Endothelial cell of umbilical vein (primary cell): ENCODE measurements around the gene SMTNL1. TPM values are rescaled to one million over a fixed set of nuclear protein-coding genes. Genes with fewer than 3 reads are reported as not detected.

Experiments
- BruUV-seq: library from RNA; stranded (reverse); fragments of 400-500 nt; replicated peaks from 2 replicates; lab custom pipeline; 2021; lab: Mats Ljungman, UMichigan
- CTCF ChIA-PET: fragments of 300-600, 350-600 bp; sonication (Branson Sonifier 250); formaldehyde crosslinking; loops from one replicate; lab custom pipeline; 2021; ENCODE audit warnings: antibody characterized with exemption, inconsistent platforms; lab: Charles Lee
- POLR2A ChIA-PET: fragments of 300-600, 350-600 bp; sonication (Branson Sonifier 250); formaldehyde crosslinking; loops from one replicate; lab custom pipeline; 2021; ENCODE audit warnings: antibody characterized with exemption, inconsistent platforms; lab: Charles Lee
- DNase-seq: peaks from one replicate; pipeline ENCODE4 v3.0.0-alpha.2; 2011; ENCODE audit warnings: low read depth, low spot score
- FAIRE-seq: peaks from 2 replicates; lab custom pipeline; 2011; peaks lifted over from hg19 to GRCh38; lab: Jason Lieb, UNC
- H2AFZ ChIP-seq: 2 replicates; pipeline ENCODE4 v1.6.0; 2012; ENCODE audit warnings: low read depth, low read length, control low read depth, inconsistent platforms
- H3K27ac ChIP-seq: 2 replicates; pipeline ENCODE4 v1.5.1; 2011; ENCODE audit warnings: low read depth, mild to moderate bottlenecking, control low read depth, low read length, moderate library complexity; ENCODE audit not compliant: insufficient read depth
- H3K27me3 ChIP-seq, 2 experiments: 2 replicates each; pipeline versions ENCODE4 v1.6.0 to v1.6.1; 2011; ENCODE audit warnings: low read length in 2 of 2, mixed read lengths in 1 of 2; ENCODE audit not compliant: control insufficient read depth in 2 of 2, insufficient read depth in 2 of 2
- H3K36me3 ChIP-seq, 2 experiments: 2 replicates in 1 of 2; 3 replicates in 1 of 2; pipeline ENCODE4 v1.5.1; 2011; ENCODE audit warnings: low read length in 2 of 2, mild to moderate bottlenecking in 1 of 2, moderate library complexity in 1 of 2; ENCODE audit not compliant: control insufficient read depth in 2 of 2, insufficient read depth in 2 of 2; ENCODE audit errors: extremely low read depth in 1 of 2
- H3K4me1 ChIP-seq: 3 replicates; pipeline ENCODE4 v1.5.1; 2011; ENCODE audit warnings: mild to moderate bottlenecking, low read length; ENCODE audit not compliant: control insufficient read depth, insufficient read depth; ENCODE audit errors: extremely low read depth
- H3K4me2 ChIP-seq: 2 replicates; pipeline ENCODE4 v1.6.1; 2011; ENCODE audit warnings: low read length, control low read depth, mixed read lengths; ENCODE audit not compliant: insufficient read depth
- H3K4me3 ChIP-seq, 3 experiments: fragments of 200-600 bp in 1 of 3; sonication (generic), shearing (Covaris generic) in 1 of 3; replicated peaks in 1 of 3; 2 replicates each; pipeline ENCODE4 v1.5.1; 2011 to 2016; ENCODE audit warnings: control low read depth in 3 of 3, low read length in 3 of 3, mild to moderate bottlenecking in 2 of 3, inconsistent platforms in 1 of 3, low read depth in 1 of 3, moderate library complexity in 1 of 3; ENCODE audit not compliant: insufficient read depth in 1 of 3
- H3K79me2 ChIP-seq: 2 replicates; pipeline ENCODE4 v1.6.0; 2012; ENCODE audit warnings: low read length, inconsistent platforms; ENCODE audit not compliant: control insufficient read depth, insufficient read depth
- H3K9ac ChIP-seq: replicated peaks from 2 replicates; pipeline ENCODE3; 2011; ENCODE audit warnings: low read length, control low read depth; ENCODE audit not compliant: insufficient read depth; ENCODE audit errors: extremely low read depth
- H3K9me1 ChIP-seq: replicated peaks from 3 replicates; pipeline ENCODE4 v1.6.0; 2011; ENCODE audit warnings: mild to moderate bottlenecking, low read length; ENCODE audit not compliant: control insufficient read depth, insufficient read depth; ENCODE audit errors: extremely low read depth
- H3K9me3 ChIP-seq: replicated peaks from 2 replicates; pipeline ENCODE4 v1.5.1; 2012; ENCODE audit warnings: low read length, inconsistent platforms; ENCODE audit not compliant: control insufficient read depth, insufficient read depth
- H4K20me1 ChIP-seq: replicated peaks from 2 replicates; pipeline ENCODE3; 2011; ENCODE audit warnings: mild to moderate bottlenecking, low read length; ENCODE audit not compliant: control insufficient read depth, insufficient read depth; ENCODE audit errors: extremely low read depth
- EZH2 ChIP-seq: IDR thresholded peaks from 2 replicates; pipeline ENCODE4 v1.6.1; 2012; ENCODE audit warnings: borderline replicate concordance, low read depth, mild to moderate bottlenecking, moderate library complexity, low read length, inconsistent platforms; ENCODE audit not compliant: severe bottlenecking
- FOS ChIP-seq: IDR thresholded peaks from 2 replicates; pipeline ENCODE4 v1.6.1; 2011; ENCODE audit warnings: mild to moderate bottlenecking, low read length, moderate library complexity, borderline replicate concordance; ENCODE audit not compliant: insufficient read depth
- GATA2 ChIP-seq: IDR thresholded peaks from 2 replicates; pipeline ENCODE4 v1.7.0; 2011; ENCODE audit warnings: low read depth, mild to moderate bottlenecking, moderate library complexity, mixed read lengths, low read length; ENCODE audit not compliant: insufficient read length, insufficient read depth
- JUN ChIP-seq: IDR thresholded peaks from 2 replicates; pipeline ENCODE4 v1.6.1; 2011; ENCODE audit warnings: borderline replicate concordance, low read depth; ENCODE audit not compliant: insufficient read length, insufficient read depth
- MYC ChIP-seq: IDR thresholded peaks from one replicate; pipeline ENCODE4 v1.6.1; 2011; ENCODE audit warnings: mild to moderate bottlenecking, low read depth, low read length
- POLR2A ChIP-seq: IDR thresholded peaks from 2 replicates; pipeline ENCODE4 v1.6.1; 2012; ENCODE audit warnings: low read depth, mild to moderate bottlenecking, control low read depth, low read length
- POLR2AphosphoS5 ChIP-seq: IDR thresholded peaks from 2 replicates; pipeline ENCODE4 v1.6.1; 2012; ENCODE audit warnings: low read depth, mild to moderate bottlenecking, control low read depth, low read length, moderate library complexity; ENCODE audit not compliant: insufficient read depth
- dilution Hi-C: fragments of 300-500 bp; cut with MboI; formaldehyde crosslinking; loops from one replicate; pipeline ENCODE4 v1.15.0; 2019; ENCODE audit warnings: low sequenced_read_pairs; ENCODE audit not compliant: extremely low pct_ligation_motif_present
- intact Hi-C: fragments of 100-400 bp; cut with micrococcal nuclease; formaldehyde crosslinking; loops from one replicate; pipeline ENCODE4 v1.10.0; 2022
- polyA plus RNA-seq, 4 experiments: library from polyadenylated mRNA; depleted of rRNA in 3 of 4; stranded (reverse) in 3 of 4; unstranded in 1 of 4; fragments of >200 nt; gene quantifications; 2 replicates each; pipeline versions ENCODE4 v1.2.1 to v1.2.3, GENCODE V29; 2011 to 2012; ENCODE audit warnings: missing spikeins in 1 of 4
- total RNA-seq: library from RNA; stranded (reverse); gene quantifications from 2 replicates; pipeline ENCODE4 v1.2.3, GENCODE V29; 2021
- TF ChIP-seq, protein P1 (sequence below): IDR thresholded peaks from 2 replicates; pipeline ENCODE4 v1.6.1; 2011; ENCODE audit not compliant: insufficient read depth, insufficient read length
- TF ChIP-seq, protein P2 (sequence below), 2 donors: IDR thresholded peaks; 1 replicate in 1 of 2; 2 replicates in 1 of 2; pipeline ENCODE4 v1.5.1; 2011; ENCODE audit warnings: low read length in 2 of 2, mild to moderate bottlenecking in 2 of 2, moderate library complexity in 2 of 2, control low read depth in 1 of 2, inconsistent platforms in 1 of 2, low read depth in 1 of 2; ENCODE audit not compliant: insufficient read depth in 1 of 2; ENCODE audit errors: extremely low read depth in 1 of 2

Gene SMTNL1
- total and polyA plus RNA-seq, 2 donors (not counting 3 experiments of a cell fraction or from before 2014, with no cell fraction given): not detected

DNA sequence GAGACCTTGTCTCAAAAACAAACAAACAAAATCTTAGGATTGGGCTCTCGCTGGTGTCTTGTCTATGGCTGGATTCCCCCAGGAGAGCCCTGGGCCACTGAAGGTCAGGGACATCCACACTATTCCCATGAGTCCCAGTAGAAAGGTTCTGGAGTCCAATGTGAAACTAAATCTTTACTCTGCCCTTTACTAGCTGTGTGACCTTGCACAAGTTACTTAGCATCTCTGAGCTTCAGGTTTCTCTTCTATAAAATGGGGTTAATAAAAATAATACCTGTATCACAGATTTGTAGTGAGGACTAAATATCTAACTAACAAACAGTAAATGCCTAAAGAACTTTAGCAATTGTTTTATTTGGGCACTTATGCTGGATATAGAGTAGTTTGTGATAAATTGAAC is 30.9 kb upstream of the SMTNL1 start:
- H3K9ac ChIP-seq: no peak overlapping the region
- H3K4me3 ChIP-seq: no peak overlapping the region
- DNase-seq: no peak
- H3K9me3 ChIP-seq: no peaks in the 10 kb centered on the region
- no peaks in the 10 kb centered on the region for H3K27me3 ChIP-seq
- H3K36me3 ChIP-seq: no peaks in the 10 kb centered on the region
- no peaks in the 10 kb centered on the region for H3K9me1 ChIP-seq
- no peak for FAIRE-seq
- ChIA-PET POLR2A (no interaction called here), CTCF (interaction anchor here (0.9 to 8.2 kb wide), 3 partner anchors 13 to 23 kb away, joined by 4 to 95 read pairs (median 4); no protein-coding TSS in a partner anchor)
- no peaks in the 10 kb centered on the region for H3K4me1 ChIP-seq
- H3K79me2 ChIP-seq: no peaks in the 10 kb centered on the region
- H3K27ac ChIP-seq: no peak overlapping the region
- no peak overlapping the region for H2AFZ ChIP-seq
- no peak for TF ChIP-seq EZH2
- TF ChIP-seq POLR2A: no peak
- TF ChIP-seq, protein P1, sequence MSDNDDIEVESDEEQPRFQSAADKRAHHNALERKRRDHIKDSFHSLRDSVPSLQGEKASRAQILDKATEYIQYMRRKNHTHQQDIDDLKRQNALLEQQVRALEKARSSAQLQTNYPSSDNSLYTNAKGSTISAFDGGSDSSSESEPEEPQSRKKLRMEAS: no peak
- no peak for TF ChIP-seq MYC
- no peak for TF ChIP-seq JUN
- no peak for TF ChIP-seq GATA2
- TF ChIP-seq, protein P2, sequence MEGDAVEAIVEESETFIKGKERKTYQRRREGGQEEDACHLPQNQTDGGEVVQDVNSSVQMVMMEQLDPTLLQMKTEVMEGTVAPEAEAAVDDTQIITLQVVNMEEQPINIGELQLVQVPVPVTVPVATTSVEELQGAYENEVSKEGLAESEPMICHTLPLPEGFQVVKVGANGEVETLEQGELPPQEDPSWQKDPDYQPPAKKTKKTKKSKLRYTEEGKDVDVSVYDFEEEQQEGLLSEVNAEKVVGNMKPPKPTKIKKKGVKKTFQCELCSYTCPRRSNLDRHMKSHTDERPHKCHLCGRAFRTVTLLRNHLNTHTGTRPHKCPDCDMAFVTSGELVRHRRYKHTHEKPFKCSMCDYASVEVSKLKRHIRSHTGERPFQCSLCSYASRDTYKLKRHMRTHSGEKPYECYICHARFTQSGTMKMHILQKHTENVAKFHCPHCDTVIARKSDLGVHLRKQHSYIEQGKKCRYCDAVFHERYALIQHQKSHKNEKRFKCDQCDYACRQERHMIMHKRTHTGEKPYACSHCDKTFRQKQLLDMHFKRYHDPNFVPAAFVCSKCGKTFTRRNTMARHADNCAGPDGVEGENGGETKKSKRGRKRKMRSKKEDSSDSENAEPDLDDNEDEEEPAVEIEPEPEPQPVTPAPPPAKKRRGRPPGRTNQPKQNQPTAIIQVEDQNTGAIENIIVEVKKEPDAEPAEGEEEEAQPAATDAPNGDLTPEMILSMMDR (IDR thresholded peaks at IDR 0.05; ENCODE audit: extremely low read depth in 1 of 2, insufficient read depth in 1 of 2, low read depth in 1 of 2, low read length in 2 of 2): no peak
- no peak for TF ChIP-seq FOS
- no peak for TF ChIP-seq POLR2AphosphoS5
- no peak overlapping the region for H3K4me2 ChIP-seq
- dilution Hi-C loops (no loop called here), intact Hi-C loops (no loop called here)
- H4K20me1 ChIP-seq: no peaks in the 10 kb centered on the region
- BruUV-seq: no TSS peak
